GM20431 (cell line): ENCODE data around the gene TSPAN9.

Source experiments
- in situ Hi-C: fragments of 300-500 bp; cut with MseI, MboI; formaldehyde crosslinking; loops from one replicate; pipeline ENCODE4 v1.15.0; 2020; ENCODE audit warnings: low sequenced_read_pairs; ENCODE audit not compliant: unreplicated experiment

The TSPAN9 gene

DNA sequence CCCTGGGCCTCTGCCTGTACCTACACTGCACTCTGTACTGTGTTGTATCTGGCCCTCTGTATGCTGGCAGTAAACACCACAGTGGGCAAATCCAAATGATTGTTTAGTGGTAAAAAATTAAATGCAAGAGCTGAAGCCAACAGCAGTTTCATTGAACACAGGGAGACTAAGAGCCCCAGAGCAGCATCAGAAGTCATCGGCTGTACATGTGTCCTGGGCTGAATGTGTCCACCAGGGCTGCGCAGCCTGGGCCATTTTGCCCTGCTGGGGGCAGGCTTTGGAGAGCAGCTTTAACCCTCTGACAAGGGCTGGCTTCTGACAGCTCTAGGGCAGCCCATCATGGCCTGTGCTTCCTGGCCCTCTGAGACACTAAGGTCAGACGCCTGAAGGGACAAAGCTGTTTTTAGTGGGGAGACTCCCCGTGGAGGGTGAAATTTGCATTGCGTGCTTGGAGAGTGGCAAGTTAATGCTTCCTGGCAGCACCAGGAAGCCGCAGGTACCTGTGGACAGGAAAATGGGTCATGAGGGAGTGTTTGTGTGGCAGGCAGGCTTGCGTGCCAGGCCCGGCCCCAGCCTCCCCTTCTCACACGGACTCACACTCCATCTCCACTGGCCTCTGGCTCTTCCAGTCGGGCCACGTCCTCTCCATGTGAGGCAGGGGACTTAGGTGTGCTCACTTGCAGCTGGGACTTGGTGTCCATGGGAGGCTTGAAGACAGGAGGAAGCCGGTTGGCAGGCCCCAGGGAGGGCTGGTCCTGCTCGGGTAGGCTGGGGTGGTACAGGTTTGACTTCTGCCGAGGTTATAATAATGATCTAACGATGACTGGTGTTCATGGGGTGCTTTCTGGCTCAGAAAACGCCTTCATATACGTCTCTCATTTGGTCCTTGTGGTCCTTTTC, 150.1 kb downstream of the TSPAN9 start:
- in situ Hi-C loops: no loop called here

GRCh38 chr12:3228552-3228951, 151.4 kb downstream of the TSPAN9 start:
- in situ Hi-C loops: no loop called here

DNA sequence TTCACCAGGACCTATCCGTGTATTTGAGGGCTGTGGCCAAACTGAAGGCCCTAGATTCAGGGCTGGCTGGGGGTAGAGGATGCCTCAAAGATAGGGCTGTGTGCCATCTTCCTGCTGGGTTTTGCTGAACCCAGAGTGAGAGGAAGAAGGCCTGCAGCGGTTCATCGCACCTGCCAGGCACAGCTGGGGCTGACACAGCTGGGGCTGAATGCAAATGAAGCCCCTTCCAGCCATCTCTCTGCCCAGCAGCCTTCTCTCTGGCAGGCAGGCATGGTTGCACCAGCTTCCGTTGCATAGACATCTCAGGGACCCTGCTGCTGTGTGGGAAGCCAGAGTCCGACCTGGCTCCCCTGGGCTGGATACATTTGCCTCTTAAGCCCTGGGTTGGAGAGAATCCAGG, 152.4 kb downstream of the TSPAN9 start:
- in situ Hi-C loops: no loop called here

DNA sequence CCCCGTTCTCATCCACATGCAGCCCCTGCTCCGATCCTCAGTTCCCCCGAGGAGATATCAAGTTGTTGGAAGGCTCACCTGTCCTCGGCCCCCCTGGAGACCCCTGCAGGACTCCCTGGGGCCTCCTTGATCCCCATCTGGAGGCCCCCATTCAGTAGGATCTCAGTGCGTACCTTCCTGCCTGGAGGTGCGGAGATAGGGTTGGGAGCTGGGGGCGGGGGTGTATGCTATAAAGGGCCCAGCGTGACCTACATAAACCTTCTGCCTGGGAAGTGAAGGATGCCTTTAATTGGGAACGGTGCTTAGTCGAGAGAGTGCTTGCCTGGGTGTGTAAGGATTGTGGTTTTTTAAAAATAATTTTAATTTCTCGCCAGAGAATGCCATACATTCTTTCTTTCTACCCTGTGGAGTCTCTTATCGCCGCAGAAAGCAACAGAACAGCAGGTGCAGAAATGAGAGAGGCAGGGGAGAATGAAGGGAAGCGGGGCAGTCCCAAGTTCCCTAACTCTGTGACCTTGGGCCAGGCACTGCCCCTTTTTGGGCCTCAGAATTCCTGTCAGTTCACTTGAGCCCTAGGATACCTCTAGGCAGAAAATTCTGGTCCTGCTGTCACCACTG, 153.7 kb downstream of the TSPAN9 start:
- in situ Hi-C loops: no loop called here

DNA sequence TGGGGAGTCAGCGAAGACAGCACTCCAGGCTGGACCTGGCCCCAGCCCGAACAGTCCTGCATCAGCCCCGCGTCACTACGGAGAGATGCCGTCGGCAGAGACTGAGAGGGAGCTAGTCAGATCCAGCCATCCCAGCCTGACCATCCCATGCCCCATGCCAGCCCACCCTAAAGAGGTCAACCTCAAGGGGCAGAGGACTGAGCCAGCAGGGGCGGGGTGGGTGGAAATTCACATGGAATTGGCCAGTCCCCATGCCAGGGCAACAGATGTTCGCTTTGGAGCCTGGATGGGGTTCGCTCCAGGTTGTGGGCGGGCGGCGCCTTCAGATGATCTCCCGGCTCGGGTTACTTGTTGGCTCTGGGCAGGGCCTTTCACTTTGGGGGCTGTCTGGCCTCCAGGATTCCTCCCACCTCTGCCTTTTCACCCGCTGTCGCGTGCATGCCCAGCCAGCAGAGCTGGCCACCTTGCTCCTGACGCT, 154.3 kb downstream of the TSPAN9 start:
- in situ Hi-C loops: no loop called here

- in situ Hi-C loops: no loop called here
These were observed 156.6 kb downstream of the TSPAN9 start for GRCh38 chr12:3233797-3234196.

GRCh38 chr12:3236345-3237187, 159.4 kb downstream of the TSPAN9 start:
- in situ Hi-C loops: no loop called here

DNA sequence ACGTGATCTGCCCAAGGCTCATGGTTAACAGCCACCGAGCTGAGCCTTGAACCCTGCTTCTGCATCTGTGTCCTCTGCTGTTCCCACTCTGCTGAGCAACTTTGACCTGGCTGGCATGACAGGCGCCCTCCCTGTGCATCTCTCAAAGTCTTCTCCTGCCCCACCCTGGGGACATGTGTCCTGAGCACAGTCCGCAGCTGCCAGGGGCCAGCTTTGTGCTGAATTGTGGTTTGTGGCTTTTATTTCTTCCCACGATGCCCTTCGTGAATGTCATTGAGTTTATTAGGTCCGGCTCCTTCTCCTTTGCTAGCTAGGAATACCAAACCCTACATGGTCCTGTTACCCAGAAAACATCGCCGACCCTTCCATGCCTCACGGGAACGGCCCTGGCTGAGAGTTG, 161.0 kb downstream of the TSPAN9 start:
- in situ Hi-C loops: no loop called here

- in situ Hi-C loops: no loop called here
These were observed 164.4 kb downstream of the TSPAN9 start for GRCh38 chr12:3241621-3242020.

GRCh38 chr12:3242199-3242863, 165.2 kb downstream of the TSPAN9 start:
- in situ Hi-C loops: no loop called here

GRCh38 chr12:3243376-3244084, 166.4 kb downstream of the TSPAN9 start:
- in situ Hi-C loops: no loop called here

GRCh38 chr12:3244219-3244750, 167.1 kb downstream of the TSPAN9 start:
- in situ Hi-C loops: no loop called here

DNA sequence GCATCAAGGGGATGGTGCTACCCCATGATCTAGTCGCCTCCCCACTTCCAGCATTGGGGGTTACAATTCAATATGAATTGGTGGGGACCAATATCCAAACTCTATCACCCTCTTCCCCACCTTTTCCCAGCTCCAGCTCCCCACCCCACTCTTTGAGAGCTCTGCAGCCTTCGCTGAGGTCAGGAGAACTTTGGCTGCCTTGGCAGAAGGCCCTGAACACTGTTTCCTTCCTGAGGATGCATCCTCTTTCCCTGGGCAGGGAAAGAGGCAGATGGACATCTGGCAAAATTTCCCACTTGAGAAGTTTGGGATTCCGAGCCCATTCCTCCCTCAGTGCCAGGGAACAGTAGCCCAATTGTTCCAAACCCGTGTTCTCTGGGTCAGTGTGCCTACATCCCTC, 169.1 kb downstream of the TSPAN9 start:
- in situ Hi-C loops: no loop called here

DNA sequence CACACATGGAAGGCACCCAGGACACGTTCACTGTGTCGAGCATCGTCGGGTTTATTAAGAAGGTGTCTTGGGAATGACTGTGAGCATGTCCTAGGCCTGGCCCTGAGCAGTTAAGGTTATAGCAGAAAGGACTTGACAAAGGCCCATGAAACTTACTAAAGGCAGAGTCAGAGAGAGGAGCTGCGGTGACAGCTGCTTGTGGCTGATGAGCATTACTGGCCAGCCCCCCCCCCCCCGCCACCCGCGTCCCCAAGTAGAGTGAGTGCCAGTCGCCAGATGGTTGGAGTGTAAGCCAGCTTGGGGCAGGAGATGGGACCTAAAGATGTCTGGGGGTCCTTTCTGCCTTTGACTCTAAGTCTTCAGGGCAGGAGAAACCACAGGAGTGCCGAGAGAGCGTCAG, 169.9 kb downstream of the TSPAN9 start:
- in situ Hi-C loops: no loop called here

GRCh38 chr12:3247629-3248161, 170.5 kb downstream of the TSPAN9 start:
- in situ Hi-C loops: no loop called here

DNA sequence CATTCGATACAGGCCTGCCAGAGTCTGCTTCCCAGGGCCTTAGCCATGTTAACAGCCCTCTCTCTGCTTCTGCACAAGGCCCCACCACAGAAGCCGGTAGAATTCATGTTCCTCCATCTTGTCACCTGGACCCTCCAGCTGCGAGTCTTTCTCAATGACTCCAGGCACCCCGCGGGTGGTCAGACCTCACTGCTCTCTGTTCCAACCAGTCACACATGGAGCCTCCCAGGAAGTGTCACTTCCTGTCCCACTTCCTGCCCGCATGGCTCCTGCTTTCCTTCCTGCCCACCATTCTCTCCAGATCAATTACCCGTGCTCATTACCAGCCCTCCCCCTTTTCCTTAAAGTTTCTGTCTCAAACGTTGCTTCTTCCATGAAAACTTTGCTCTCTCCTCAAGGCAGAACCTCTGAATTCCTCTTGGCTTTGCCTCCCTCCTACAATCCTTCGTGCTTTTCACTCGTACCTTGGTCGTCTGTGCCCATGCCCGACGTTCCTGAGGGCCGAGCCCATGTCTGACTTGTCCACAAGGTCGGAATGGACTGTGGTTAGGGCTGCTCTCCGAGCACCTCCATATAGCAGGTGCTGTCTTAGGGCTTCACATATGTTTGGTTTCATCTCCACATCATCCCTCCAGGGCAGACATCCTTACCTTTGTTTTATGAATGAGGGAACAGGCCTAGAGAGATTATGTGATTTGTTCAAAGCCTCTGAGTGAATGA, 172.1 kb downstream of the TSPAN9 start:
- in situ Hi-C loops: no loop called here

- in situ Hi-C loops: no loop called here
These were observed 172.9 kb downstream of the TSPAN9 start for GRCh38 chr12:3250034-3250433.

DNA sequence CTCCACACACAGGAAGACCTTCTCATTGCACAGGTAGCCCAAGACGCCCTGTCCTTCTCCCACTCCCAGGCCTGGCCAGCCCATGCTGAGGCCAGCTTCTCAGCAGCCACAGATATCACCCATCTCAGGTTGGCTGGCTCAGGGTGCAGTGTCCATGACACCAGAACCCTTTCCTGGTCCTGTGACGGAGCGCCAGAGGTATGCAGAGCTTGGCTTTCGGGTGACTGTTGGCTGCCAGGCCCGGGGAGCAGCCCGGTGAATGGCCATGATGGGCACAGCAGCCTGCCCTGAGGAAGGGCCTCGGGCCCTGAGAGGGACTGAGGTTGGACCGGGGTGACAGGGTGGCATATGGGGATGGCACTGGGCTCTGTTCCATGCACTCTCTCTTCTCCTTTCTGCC, 173.4 kb downstream of the TSPAN9 start:
- in situ Hi-C loops: no loop called here
